ENCODE data around the gene C4orf33.

DNA sequence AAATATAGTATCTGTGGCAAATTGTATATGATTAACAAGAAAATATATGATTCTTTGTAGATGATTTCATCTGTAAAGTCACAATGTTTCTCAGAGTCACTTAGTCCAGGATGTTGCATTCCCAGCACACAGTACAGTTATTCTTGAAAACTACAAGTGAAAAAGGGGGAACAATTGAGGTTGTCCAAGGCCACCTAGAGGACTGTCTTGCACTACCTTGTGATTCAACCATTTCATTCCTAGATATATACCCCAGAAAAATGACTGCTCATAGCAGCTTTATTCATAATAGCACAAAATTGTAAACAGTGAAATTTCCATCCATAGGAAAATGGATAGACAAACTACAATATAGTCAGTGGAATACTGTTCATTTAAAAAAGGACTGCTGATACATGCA lies 16.0 kb downstream of the C4orf33 start:
- no peak for TF ChIP-seq EZH2 (IDR thresholded peaks at IDR 0.05)
- TF ChIP-seq, protein P1, sequence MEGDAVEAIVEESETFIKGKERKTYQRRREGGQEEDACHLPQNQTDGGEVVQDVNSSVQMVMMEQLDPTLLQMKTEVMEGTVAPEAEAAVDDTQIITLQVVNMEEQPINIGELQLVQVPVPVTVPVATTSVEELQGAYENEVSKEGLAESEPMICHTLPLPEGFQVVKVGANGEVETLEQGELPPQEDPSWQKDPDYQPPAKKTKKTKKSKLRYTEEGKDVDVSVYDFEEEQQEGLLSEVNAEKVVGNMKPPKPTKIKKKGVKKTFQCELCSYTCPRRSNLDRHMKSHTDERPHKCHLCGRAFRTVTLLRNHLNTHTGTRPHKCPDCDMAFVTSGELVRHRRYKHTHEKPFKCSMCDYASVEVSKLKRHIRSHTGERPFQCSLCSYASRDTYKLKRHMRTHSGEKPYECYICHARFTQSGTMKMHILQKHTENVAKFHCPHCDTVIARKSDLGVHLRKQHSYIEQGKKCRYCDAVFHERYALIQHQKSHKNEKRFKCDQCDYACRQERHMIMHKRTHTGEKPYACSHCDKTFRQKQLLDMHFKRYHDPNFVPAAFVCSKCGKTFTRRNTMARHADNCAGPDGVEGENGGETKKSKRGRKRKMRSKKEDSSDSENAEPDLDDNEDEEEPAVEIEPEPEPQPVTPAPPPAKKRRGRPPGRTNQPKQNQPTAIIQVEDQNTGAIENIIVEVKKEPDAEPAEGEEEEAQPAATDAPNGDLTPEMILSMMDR (IDR thresholded peaks at IDR 0.05): peak; percentile 11

Data from neural progenitor cell (in vitro differentiated cells).